ENCODE measurements around the gene METTL15. TPM values are rescaled to one million over a fixed set of nuclear protein-coding genes. Genes with fewer than 3 reads are reported as not detected.

The METTL15 gene
- total and polyA plus RNA-seq, 2 of the 8 experiments (the other 6 are each of a cell fraction or from before 2014, with no cell fraction given) = 5.4 to 10.5 TPM

GRCh38 chr11:28353991-28354390 is 245.8 kb downstream of the METTL15 start:
- no peak overlapping the region for H2AK5ac ChIP-seq (ENCODE audit: low read depth, low read length)
- H2BK120ac ChIP-seq (replicated peaks; ENCODE audit: low read depth, low read length) = no peak overlapping the region
- no peak overlapping the region for H4K5ac ChIP-seq (ENCODE audit: insufficient read length, low read depth, low read length)
- no peaks in the 10 kb centered on the region; the same call in 1 of the 2 replicates for H3K23me2 ChIP-seq (ENCODE audit: low read depth, low read length)
- H3K9me3 ChIP-seq (ENCODE audit: insufficient read depth in 2 of 2, low read depth in 1 of 2, low read length in 1 of 2) = no peaks in the 10 kb centered on the region
- H2BK20ac ChIP-seq (ENCODE audit: low read length) = no peak overlapping the region
- WGBS, 2 experiments (ENCODE audit: extremely low coverage in 1 of 2, insufficient coverage in 1 of 2, insufficient read length in 1 of 2, insufficient replicate concordance in 2 of 2, low coverage in 1 of 2, low lambda C conversion rate in 2 of 2, missing lambda C conversion rate in 1 of 2) = 94% methylated on average over 2 of the region's 2 CpGs; no CpG with 5 or more reads in 1 of the 2 experiments
- no peak overlapping the region for H4K91ac ChIP-seq (replicated peaks; ENCODE audit: insufficient read length, low read length)
- H3K27ac ChIP-seq (ENCODE audit: low read depth, low read length) = no peak overlapping the region
- no peaks in the 10 kb centered on the region for H4K20me1 ChIP-seq (replicated peaks in 1 of 2; ENCODE audit: control insufficient read depth in 1 of 2, insufficient read depth in 2 of 2, low read length in 2 of 2)
- FAIRE-seq (no peak), DNase-seq (ENCODE audit: low read depth in 1 of 2, low spot score in 2 of 2) (no peak)
- no peak overlapping the region for H3K56ac ChIP-seq (replicated peaks; ENCODE audit: insufficient read length, low read depth, low read length)
- no peaks in the 10 kb centered on the region for H3K79me2 ChIP-seq (ENCODE audit: control insufficient read depth in 1 of 2, insufficient read depth in 2 of 2, low read length in 2 of 2)
- no peak overlapping the region for H2BK15ac ChIP-seq (ENCODE audit: low read length)
- H3K18ac ChIP-seq (ENCODE audit: extremely low read depth, low read length) = no peak overlapping the region
- H3K4me2 ChIP-seq (ENCODE audit: insufficient read depth in 1 of 2, low read depth in 2 of 2, low read length in 2 of 2) = no peak overlapping the region
- peaks cover 0 to 1% (median 0%) of the 10 kb centered on the region in 4 experiments; a peak in 1 of 7 replicates for H3K27me3 ChIP-seq (replicated peaks in 1 of 4; ENCODE audit: control insufficient read depth in 3 of 4, extremely low read depth in 1 of 4, insufficient read depth in 3 of 4, low read length in 3 of 4)
- POLR2A ChIA-PET (ENCODE audit: partially characterized antibody) = no interaction called here
- H3K23ac ChIP-seq (ENCODE audit: insufficient read length) = no peak overlapping the region
- no peak overlapping the region for H3K4me3 ChIP-seq (ENCODE audit: extremely low read depth in 1 of 4, insufficient read depth in 2 of 4, low read depth in 3 of 4, low read length in 4 of 4)
- H3K4ac ChIP-seq (replicated peaks; ENCODE audit: insufficient read length, low read depth, low read length) = no peak overlapping the region
- H2AFZ ChIP-seq (ENCODE audit: low read length) = no peak overlapping the region
- CTCF ChIA-PET (ENCODE audit: partially characterized antibody) = no interaction called here
- H2BK12ac ChIP-seq (ENCODE audit: low read depth, low read length) = no peak overlapping the region
- no peaks in the 10 kb centered on the region for H3K4me1 ChIP-seq (replicated peaks in 1 of 4; ENCODE audit: control insufficient read depth in 3 of 4, insufficient read depth in 4 of 4, low read length in 3 of 4)
- no peak overlapping the region for H3K14ac ChIP-seq (ENCODE audit: insufficient read length)
- H2BK5ac ChIP-seq (ENCODE audit: low read depth, low read length) = no peak overlapping the region
- H4K8ac ChIP-seq (ENCODE audit: extremely low read depth, insufficient read depth, low read length) = no peak overlapping the region
- no peaks in the 10 kb centered on the region for H3K36me3 ChIP-seq (ENCODE audit: control insufficient read depth in 2 of 4, insufficient read depth in 4 of 4, low read length in 3 of 4)
- no peaks in the 10 kb centered on the region for H3K79me1 ChIP-seq (ENCODE audit: low read depth, low read length)
- H3K9ac ChIP-seq (replicated peaks in 1 of 4; ENCODE audit: extremely low read depth in 1 of 4, low read depth in 3 of 4, low read length in 3 of 4) = no peak overlapping the region
- no peak for TF ChIP-seq FOSL1 (IDR thresholded peaks at IDR 0.05; ENCODE audit: insufficient read depth, low read depth, low read length)
- no peak for TF ChIP-seq SIX5 (IDR thresholded peaks at IDR 0.05; ENCODE audit: low read depth, low read length)
- no peak for TF ChIP-seq EP300 (IDR thresholded peaks at IDR 0.05; ENCODE audit: borderline replicate concordance in 1 of 2, low read depth in 2 of 2, low read length in 2 of 2)
- TF ChIP-seq KDM1A (IDR thresholded peaks at IDR 0.05; ENCODE audit: borderline replicate concordance, low read length) = no peak
- TF ChIP-seq MAX (IDR thresholded peaks at IDR 0.05) = no peak
- no peak for TF ChIP-seq RXRA (IDR thresholded peaks at IDR 0.05; ENCODE audit: insufficient read depth, low read depth, low read length)
- no peak for TF ChIP-seq RNF2 (IDR thresholded peaks at IDR 0.05; ENCODE audit: borderline replicate concordance, low read depth, low read length, missing control alignments, poor library complexity, severe bottlenecking)
- TF ChIP-seq RAD21 (IDR thresholded peaks at IDR 0.05 in 1 of 2, conservative IDR thresholded peaks at IDR 0.05 in 1 of 2; ENCODE audit: low read depth in 2 of 2, low read length in 2 of 2) = no peak
- TF ChIP-seq SUZ12 (IDR thresholded peaks at IDR 0.05; ENCODE audit: low read length) = no peak
- no peak for TF ChIP-seq BCL11A (IDR thresholded peaks at IDR 0.05; ENCODE audit: low read depth in 2 of 2, low read length in 2 of 2)
- TF ChIP-seq SIRT6 (IDR thresholded peaks at IDR 0.05; ENCODE audit: low read length) = no peak
- TF ChIP-seq SIN3A (conservative IDR thresholded peaks at IDR 0.05 in 1 of 2, IDR thresholded peaks at IDR 0.05 in 1 of 2; ENCODE audit: low read depth in 1 of 2, low read length in 2 of 2) = no peak
- TF ChIP-seq PHF8 (conservative IDR thresholded peaks at IDR 0.05; ENCODE audit: low read depth, low read length) = no peak
